C4-2B (cell line): ENCODE data around the gene APPBP2.

ENCODE experiments used
- ZFX ChIP-seq: fragments of 450-650 bp; IDR thresholded peaks from 2 replicates; pipeline ENCODE4 v1.6.1; 2017
- TF ChIP-seq, protein P1 (sequence below): fragments of 450-650 bp; conservative IDR thresholded peaks from 2 replicates; pipeline ENCODE4 v1.5.1; 2017; ENCODE audit warnings: mild to moderate bottlenecking

DNA sequence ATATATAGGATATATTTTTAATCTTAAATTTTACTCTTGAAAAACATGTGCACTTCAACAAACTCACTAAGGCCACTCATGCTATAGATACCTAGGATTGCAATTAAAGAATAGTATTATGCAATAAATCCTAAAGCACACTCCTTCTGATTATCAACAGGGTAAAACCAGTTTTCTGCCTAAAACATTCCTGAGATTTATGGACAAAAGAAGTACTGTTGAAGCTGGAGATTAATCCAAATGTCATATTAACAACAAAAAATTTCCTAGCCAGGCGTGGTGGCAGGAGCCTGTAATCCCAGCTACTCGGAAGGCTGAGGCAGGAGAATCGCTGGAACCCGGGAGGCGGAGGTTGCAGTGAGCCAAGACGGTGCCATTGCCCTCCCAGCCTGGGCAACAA lies 82.3 kb downstream of the APPBP2 start:
- TF ChIP-seq, protein P1, sequence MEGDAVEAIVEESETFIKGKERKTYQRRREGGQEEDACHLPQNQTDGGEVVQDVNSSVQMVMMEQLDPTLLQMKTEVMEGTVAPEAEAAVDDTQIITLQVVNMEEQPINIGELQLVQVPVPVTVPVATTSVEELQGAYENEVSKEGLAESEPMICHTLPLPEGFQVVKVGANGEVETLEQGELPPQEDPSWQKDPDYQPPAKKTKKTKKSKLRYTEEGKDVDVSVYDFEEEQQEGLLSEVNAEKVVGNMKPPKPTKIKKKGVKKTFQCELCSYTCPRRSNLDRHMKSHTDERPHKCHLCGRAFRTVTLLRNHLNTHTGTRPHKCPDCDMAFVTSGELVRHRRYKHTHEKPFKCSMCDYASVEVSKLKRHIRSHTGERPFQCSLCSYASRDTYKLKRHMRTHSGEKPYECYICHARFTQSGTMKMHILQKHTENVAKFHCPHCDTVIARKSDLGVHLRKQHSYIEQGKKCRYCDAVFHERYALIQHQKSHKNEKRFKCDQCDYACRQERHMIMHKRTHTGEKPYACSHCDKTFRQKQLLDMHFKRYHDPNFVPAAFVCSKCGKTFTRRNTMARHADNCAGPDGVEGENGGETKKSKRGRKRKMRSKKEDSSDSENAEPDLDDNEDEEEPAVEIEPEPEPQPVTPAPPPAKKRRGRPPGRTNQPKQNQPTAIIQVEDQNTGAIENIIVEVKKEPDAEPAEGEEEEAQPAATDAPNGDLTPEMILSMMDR: no peak
- TF ChIP-seq ZFX: no peak
